ENCODE results near the gene NGDN.

The NGDN gene

DNA sequence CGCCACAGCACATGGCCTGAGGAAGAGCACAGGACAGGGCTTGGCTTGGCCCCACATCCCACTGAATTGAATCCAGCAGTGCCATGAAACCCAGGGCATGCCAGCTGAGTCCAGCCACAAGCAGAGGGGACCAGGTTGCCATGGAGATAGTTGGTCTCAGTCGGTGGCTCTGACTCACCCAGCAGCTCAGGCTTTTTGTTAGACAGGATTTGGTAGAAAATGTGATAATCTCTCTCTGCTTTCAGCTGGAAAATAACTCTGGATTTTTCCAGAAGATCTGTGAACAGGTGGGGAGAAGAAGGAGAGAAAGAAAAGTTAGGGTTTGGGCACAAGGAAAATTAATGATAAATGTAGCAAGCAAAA is 38.8 kb upstream of the NGDN start:
- TF ChIP-seq CTCF (IDR thresholded peaks at IDR 0.05; ENCODE audit: insufficient read depth, low read length): no peak
- no peak for TF ChIP-seq POLR2AphosphoS5 (IDR thresholded peaks at IDR 0.05; ENCODE audit: low read depth)
- TF ChIP-seq SPI1 (IDR thresholded peaks at IDR 0.05; ENCODE audit: borderline replicate concordance, low read depth): no peak
- no peak for TF ChIP-seq REST (IDR thresholded peaks at IDR 0.05; ENCODE audit: insufficient replicate concordance, low read depth)
- TF ChIP-seq GABPA (IDR thresholded peaks at IDR 0.05; ENCODE audit: low read depth): no peak
- Histone ChIP-seq H3K27ac (replicated peaks) (no peak overlapping the region), H3K4me3 (replicated peaks; ENCODE audit: insufficient read depth, low read length) (no peak overlapping the region), H3K27me3 (ENCODE audit: insufficient read depth, poor library complexity, severe bottlenecking) (peaks cover 2% of the 10 kb centered on the region)
- no peak for DNase-seq (ENCODE audit: low read depth in 1 of 2, low spot score in 1 of 2)

DNA sequence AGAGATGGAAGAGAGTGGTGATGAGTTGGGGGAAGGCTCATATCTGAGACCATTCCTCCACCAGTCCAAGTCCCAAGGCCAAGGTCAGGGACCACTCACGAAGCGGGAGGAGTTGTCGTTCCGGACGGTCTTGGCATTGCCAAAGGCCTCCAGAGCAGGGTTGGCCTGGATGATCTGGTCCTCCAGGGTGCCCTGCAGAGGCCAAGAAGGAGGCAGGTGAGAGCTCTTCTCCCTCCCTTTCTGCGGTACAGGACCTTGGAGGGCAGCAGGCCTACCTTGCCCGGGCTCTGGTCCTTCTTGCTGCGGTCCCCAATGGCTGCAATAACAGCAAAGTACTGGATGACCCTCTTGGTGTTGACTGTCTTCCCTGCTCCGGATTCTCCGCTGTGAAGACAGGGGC is 38.0 kb upstream of the NGDN start:
- TF ChIP-seq SPI1 (IDR thresholded peaks at IDR 0.05; ENCODE audit: borderline replicate concordance, low read depth): no peak
- TF ChIP-seq POLR2AphosphoS5 (IDR thresholded peaks at IDR 0.05; ENCODE audit: low read depth): no peak
- TF ChIP-seq REST (IDR thresholded peaks at IDR 0.05; ENCODE audit: insufficient replicate concordance, low read depth): no peak
- no peak overlapping the region for H3K4me3 ChIP-seq (replicated peaks; ENCODE audit: insufficient read depth, low read length)
- H3K27me3 ChIP-seq (ENCODE audit: insufficient read depth, poor library complexity, severe bottlenecking): no peaks in the 10 kb centered on the region
- DNase-seq (ENCODE audit: low read depth in 1 of 2, low spot score in 1 of 2): no peak
- no peak overlapping the region for H3K27ac ChIP-seq (replicated peaks)

GRCh38 chr14:23432102-23432925 is 37.2 kb upstream of the NGDN start:
- Histone ChIP-seq H3K27ac (replicated peaks) (no peak overlapping the region), H3K4me3 (replicated peaks; ENCODE audit: insufficient read depth, low read length) (no peak overlapping the region), H3K27me3 (ENCODE audit: insufficient read depth, poor library complexity, severe bottlenecking) (no peaks in the 10 kb centered on the region)
- DNase-seq (ENCODE audit: low read depth in 1 of 2, low spot score in 1 of 2): no peak
- TF ChIP-seq GABPA (IDR thresholded peaks at IDR 0.05; ENCODE audit: low read depth) (no peak), CTCF (IDR thresholded peaks at IDR 0.05; ENCODE audit: insufficient read depth, low read length) (no peak), REST (IDR thresholded peaks at IDR 0.05; ENCODE audit: insufficient replicate concordance, low read depth) (no peak), SPI1 (IDR thresholded peaks at IDR 0.05; ENCODE audit: borderline replicate concordance, low read depth) (no peak), POLR2AphosphoS5 (IDR thresholded peaks at IDR 0.05; ENCODE audit: low read depth) (no peak)

Data from HL-60 (cell line).